ENCODE measurements around the gene ODR4. TPM values are rescaled to one million over a fixed set of nuclear protein-coding genes. Genes with fewer than 3 reads are reported as not detected.
"Not testable (repeated sequence)": the region's sequence is repeated elsewhere in the genome, so short reads cannot be mapped to it uniquely, and the experiment has no call there.

The ODR4 gene
- total RNA-seq, 2 experiments from 2014 or later: 11.5 to 12.0 TPM

- CTCF ChIA-PET: no interaction called here
- Mint-ChIP-seq H3K27ac (no peak overlapping the region), H3K27me3 (no peaks in the 10 kb centered on the region), H3K9me3 (no peaks in the 10 kb centered on the region), H3K36me3 (peaks cover 9% of the 10 kb centered on the region), H3K4me3 (no peak overlapping the region), H3K4me1 (ENCODE audit: low read depth) (peaks cover 11% of the 10 kb centered on the region)
- intact Hi-C loops (cut with micrococcal nuclease): no loop called here
- POLR2A ChIA-PET: no interaction called here
- DNase-seq: no peak
Measured at GRCh38 chr1:186424539-186424938, 48.9 kb downstream of the ODR4 start.

- Mint-ChIP-seq H3K27ac (no peak overlapping the region), H3K27me3 (no peaks in the 10 kb centered on the region), H3K4me3 (no peak overlapping the region), H3K4me1 (ENCODE audit: low read depth) (no peaks in the 10 kb centered on the region), H3K36me3 (peaks cover 6% of the 10 kb centered on the region), H3K9me3 (no peaks in the 10 kb centered on the region)
- DNase-seq: no peak
- ChIA-PET CTCF (interaction anchor here (1.0 kb wide), 1 partner anchor 9 kb away, joined by 3 read pairs; no protein-coding TSS in a partner anchor), POLR2A (no interaction called here)
- intact Hi-C loops (cut with micrococcal nuclease): no loop called here
Measured at GRCh38 chr1:186426118-186426517, 50.5 kb downstream of the ODR4 start.

- Mint-ChIP-seq H3K9me3 (no peaks in the 10 kb centered on the region), H3K36me3 (peaks cover 1% of the 10 kb centered on the region), H3K27ac (no peak overlapping the region), H3K27me3 (no peaks in the 10 kb centered on the region), H3K4me3 (no peak overlapping the region), H3K4me1 (ENCODE audit: low read depth) (no peaks in the 10 kb centered on the region)
- no peak for DNase-seq
- ChIA-PET CTCF (no interaction called here), POLR2A (no interaction called here)
- intact Hi-C loops (cut with micrococcal nuclease): no loop called here
Measured at GRCh38 chr1:186429017-186429416, 53.4 kb downstream of the ODR4 start.

GRCh38 chr1:186435336-186435735 is 59.7 kb downstream of the ODR4 start:
- intact Hi-C loops (cut with micrococcal nuclease): no loop called here
- no peaks in the 10 kb centered on the region for H3K9me3 Mint-ChIP-seq

GRCh38 chr1:186438567-186438966 is 62.9 kb downstream of the ODR4 start:
- intact Hi-C loops (cut with micrococcal nuclease): no loop called here
- peaks cover 8% of the 10 kb centered on the region for H3K36me3 Mint-ChIP-seq
- ChIA-PET CTCF (no interaction called here), POLR2A (no interaction called here)
- H3K9me3 Mint-ChIP-seq: no peaks in the 10 kb centered on the region
- H3K4me3 Mint-ChIP-seq: no peak overlapping the region
- peaks cover 15% of the 10 kb centered on the region for H3K4me1 Mint-ChIP-seq (ENCODE audit: low read depth)
- no peaks in the 10 kb centered on the region for H3K27me3 Mint-ChIP-seq
- DNase-seq: no peak
- H3K27ac Mint-ChIP-seq: no peak overlapping the region

More at GRCh38 chr1:186435336-186435735, 59.7 kb downstream of the ODR4 start:
- Mint-ChIP-seq H3K4me1 (ENCODE audit: low read depth) (peaks cover 1% of the 10 kb centered on the region), H3K27ac (no peak overlapping the region), H3K4me3 (no peak overlapping the region), H3K36me3 (peaks cover 8% of the 10 kb centered on the region), H3K27me3 (no peaks in the 10 kb centered on the region)
- DNase-seq: no peak
- CTCF ChIA-PET: no interaction called here
- POLR2A ChIA-PET: no interaction called here

- Mint-ChIP-seq H3K27ac (no peak overlapping the region), H3K36me3 (peaks cover 8% of the 10 kb centered on the region), H3K4me1 (ENCODE audit: low read depth) (peaks cover 15% of the 10 kb centered on the region), H3K4me3 (no peak overlapping the region), H3K27me3 (no peaks in the 10 kb centered on the region), H3K9me3 (no peaks in the 10 kb centered on the region)
- POLR2A ChIA-PET: no interaction called here
- DNase-seq: no peak
- intact Hi-C loops (cut with micrococcal nuclease): loop anchor here (1.0 to 5.0 kb wide), 2 partner anchors 65 to 148 kb away; partner anchors contain the start of genes ODR4 and TPR
- CTCF ChIA-PET: interaction anchor here (0.6 kb wide), 1 partner anchor 474 kb away, joined by 4 read pairs; no protein-coding TSS in a partner anchor
Measured at GRCh38 chr1:186440584-186440983, 64.9 kb downstream of the ODR4 start.

- H3K27ac Mint-ChIP-seq: no peak overlapping the region
- intact Hi-C loops (cut with micrococcal nuclease): loop anchor here (2.0 to 5.0 kb wide), 2 partner anchors 151 to 296 kb away; no protein-coding TSS in a partner anchor
- H3K4me1 Mint-ChIP-seq (ENCODE audit: low read depth): peaks cover 15% of the 10 kb centered on the region
- POLR2A ChIA-PET: interaction anchor here (1.5 kb wide), 1 partner anchor 67 kb away, joined by 3 read pairs; the partner anchor contains the start of genes ODR4 and TPR
- CTCF ChIA-PET: no interaction called here
- H3K27me3 Mint-ChIP-seq: no peaks in the 10 kb centered on the region
- H3K36me3 Mint-ChIP-seq: no peaks in the 10 kb centered on the region
- no peak overlapping the region for H3K4me3 Mint-ChIP-seq
- no peaks in the 10 kb centered on the region for H3K9me3 Mint-ChIP-seq
- DNase-seq: no peak
Measured at GRCh38 chr1:186442651-186443375, 67.2 kb downstream of the ODR4 start.

GRCh38 chr1:186443638-186444037 is 68.0 kb downstream of the ODR4 start:
- Mint-ChIP-seq H3K4me3 (no peak overlapping the region), H3K4me1 (ENCODE audit: low read depth) (peaks cover 15% of the 10 kb centered on the region), H3K27me3 (no peaks in the 10 kb centered on the region), H3K9me3 (no peaks in the 10 kb centered on the region), H3K36me3 (no peaks in the 10 kb centered on the region), H3K27ac (no peak overlapping the region)
- intact Hi-C loops (cut with micrococcal nuclease): loop anchor here (2.0 to 5.0 kb wide), 2 partner anchors 151 to 295 kb away; no protein-coding TSS in a partner anchor
- DNase-seq: no peak
- CTCF ChIA-PET: no interaction called here
- POLR2A ChIA-PET: interaction anchor here (1.5 kb wide), 1 partner anchor 68 kb away, joined by 3 read pairs; the partner anchor contains the start of genes ODR4 and TPR

GRCh38 chr1:186446152-186446551 is 70.5 kb downstream of the ODR4 start:
- no peak for DNase-seq
- ChIA-PET POLR2A (no interaction called here), CTCF (interaction anchor here (0.6 kb wide), 1 partner anchor 1042 kb away, joined by 3 read pairs; no protein-coding TSS in a partner anchor)
- intact Hi-C loops (cut with micrococcal nuclease): no loop called here
- H3K9me3 Mint-ChIP-seq: no peaks in the 10 kb centered on the region
- H3K36me3 Mint-ChIP-seq: no peaks in the 10 kb centered on the region
- no peak overlapping the region for H3K4me3 Mint-ChIP-seq
- H3K27ac Mint-ChIP-seq: no peak overlapping the region
- H3K27me3 Mint-ChIP-seq: no peaks in the 10 kb centered on the region
- peaks cover 9% of the 10 kb centered on the region for H3K4me1 Mint-ChIP-seq (ENCODE audit: low read depth)

- Mint-ChIP-seq H3K27ac (no peak overlapping the region), H3K36me3 (peaks cover 3% of the 10 kb centered on the region), H3K4me3 (no peak overlapping the region), H3K27me3 (no peaks in the 10 kb centered on the region), H3K9me3 (no peaks in the 10 kb centered on the region), H3K4me1 (ENCODE audit: low read depth) (no peaks in the 10 kb centered on the region)
- intact Hi-C loops (cut with micrococcal nuclease): no loop called here
- CTCF ChIA-PET: no interaction called here
- no peak for DNase-seq
- POLR2A ChIA-PET: no interaction called here
Measured at GRCh38 chr1:186454981-186455380, 79.3 kb downstream of the ODR4 start.

- H3K36me3 Mint-ChIP-seq: peaks cover 2% of the 10 kb centered on the region
- H3K4me3 Mint-ChIP-seq: no peak overlapping the region
- DNase-seq: no peak
- CTCF ChIA-PET: no interaction called here
- POLR2A ChIA-PET: no interaction called here
- no peak overlapping the region for H3K27ac Mint-ChIP-seq
- no peaks in the 10 kb centered on the region for H3K4me1 Mint-ChIP-seq (ENCODE audit: low read depth)
- H3K9me3 Mint-ChIP-seq: no peaks in the 10 kb centered on the region
- H3K27me3 Mint-ChIP-seq: no peaks in the 10 kb centered on the region
- intact Hi-C loops (cut with micrococcal nuclease): no loop called here
Measured at GRCh38 chr1:186456729-186457255, 81.2 kb downstream of the ODR4 start.

- H3K27ac Mint-ChIP-seq; H3K36me3 Mint-ChIP-seq; intact Hi-C loops (cut with micrococcal nuclease); DNase-seq; POLR2A ChIA-PET; H3K9me3 Mint-ChIP-seq; H3K4me3 Mint-ChIP-seq; CTCF ChIA-PET; H3K27me3 Mint-ChIP-seq; H3K4me1 Mint-ChIP-seq (ENCODE audit: low read depth): not testable (repeated sequence)
Measured at GRCh38 chr1:186459161-186459560, 83.5 kb downstream of the ODR4 start.

GRCh38 chr1:186461014-186461413 is 85.4 kb downstream of the ODR4 start, which contains the start of gene PDC:
PDC (minus strand) TSS chr1:186461114; CDS start chr1:186449459, 11,655 bp downstream.
- H3K9me3 Mint-ChIP-seq: no peaks in the 10 kb centered on the region
- intact Hi-C loops (cut with micrococcal nuclease): no loop called here
- peaks cover under 1% of the 10 kb centered on the region for H3K27me3 Mint-ChIP-seq
- H3K4me1 Mint-ChIP-seq (ENCODE audit: low read depth): no peaks in the 10 kb centered on the region
- H3K36me3 Mint-ChIP-seq: no peaks in the 10 kb centered on the region
- no peak within 1 kb of the TSS for H3K4me3 Mint-ChIP-seq
- no peak within 1 kb of the TSS for H3K27ac Mint-ChIP-seq
- POLR2A ChIA-PET: no interaction called here
- CTCF ChIA-PET: no interaction called here
- no peak for DNase-seq
